Measurements from ENCODE around the gene SIPA1L3. TPM values are rescaled to one million over a fixed set of nuclear protein-coding genes. Genes with fewer than 3 reads are reported as not detected.

The SIPA1L3 gene
- polyA plus RNA-seq, 6 donors from 2014 or later = 9.2 to 43.0 (median 19.5) TPM

DNA sequence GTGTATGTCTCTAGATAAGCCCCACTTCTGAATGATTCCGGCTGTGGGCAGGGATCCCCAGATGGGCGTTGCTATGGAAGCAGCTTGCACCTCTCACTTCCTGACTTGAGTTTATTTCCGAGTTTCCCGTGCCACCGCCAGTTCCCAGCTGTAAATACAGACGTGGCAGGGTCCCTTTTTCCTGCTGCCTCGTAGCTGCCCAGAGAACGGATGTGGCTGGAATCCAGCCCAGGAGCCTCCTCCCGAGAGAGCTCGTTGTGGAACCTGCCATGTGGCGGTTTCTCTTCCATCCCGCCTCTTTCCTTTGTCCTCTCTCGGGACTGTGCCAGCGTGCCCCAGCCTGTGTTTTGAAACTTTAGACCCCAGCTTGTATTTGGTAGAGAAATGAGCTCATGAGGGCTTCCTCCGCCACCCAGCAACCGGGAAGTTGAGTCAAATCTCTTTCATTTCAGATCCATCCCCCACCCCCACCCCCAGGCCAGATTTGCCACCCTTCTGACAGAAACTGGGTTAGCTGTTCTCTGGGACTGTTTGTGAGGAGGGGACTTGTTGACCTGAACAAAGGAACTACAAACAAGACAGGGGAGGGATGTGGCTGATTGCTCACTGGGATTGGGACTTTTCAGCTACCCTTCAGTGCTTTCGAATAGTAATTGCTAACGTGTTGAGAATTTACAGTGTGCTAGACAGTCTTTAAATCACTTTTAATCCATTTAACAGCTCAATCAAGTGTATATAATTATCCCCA, 96.6 kb downstream of the SIPA1L3 start:
- Mint-ChIP-seq H3K4me1 (peaks cover 23 to 39% (median 30%) of the 10 kb centered on the region in 3 donors), H3K27me3 (no peaks in the 10 kb centered on the region), H3K36me3 (peaks cover 0 to 5% of the 10 kb centered on the region in 2 donors), H3K9me3 (no peaks in the 10 kb centered on the region), H3K4me3 (no peak overlapping the region), H3K27ac (no peak overlapping the region)
- ATAC-seq (ENCODE audit: low read depth in 2 of 2) (peak in 1 of 2 donors; percentile 13), DNase-seq (no peak)

DNA sequence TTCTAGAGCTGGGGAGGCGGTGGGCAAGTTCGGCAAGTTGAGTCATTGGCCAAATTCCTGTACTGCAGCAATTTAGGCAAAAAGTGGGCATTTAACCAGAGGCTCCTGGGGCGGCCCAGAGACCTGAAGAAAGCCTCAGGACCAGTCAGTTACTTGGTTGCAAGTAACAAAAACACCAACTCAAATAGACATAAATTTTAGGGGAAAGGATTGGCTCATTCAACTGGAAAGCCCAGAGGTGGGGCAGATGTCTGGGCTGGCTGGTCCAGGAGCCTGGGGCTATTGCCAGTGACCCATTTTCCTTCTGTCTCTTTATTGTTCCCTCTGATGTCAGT, 97.1 kb downstream of the SIPA1L3 start:
- H3K36me3 Mint-ChIP-seq = no peaks in the 10 kb centered on the region
- DNase-seq (no peak), ATAC-seq (ENCODE audit: low read depth in 2 of 2) (peak in 1 of 2 donors; percentile 1)
- H3K27ac Mint-ChIP-seq = no peak overlapping the region
- peaks cover 21 to 39% (median 30%) of the 10 kb centered on the region in 3 donors for H3K4me1 Mint-ChIP-seq
- no peak overlapping the region for H3K4me3 Mint-ChIP-seq
- no peaks in the 10 kb centered on the region for H3K27me3 Mint-ChIP-seq
- no peaks in the 10 kb centered on the region for H3K9me3 Mint-ChIP-seq

DNA sequence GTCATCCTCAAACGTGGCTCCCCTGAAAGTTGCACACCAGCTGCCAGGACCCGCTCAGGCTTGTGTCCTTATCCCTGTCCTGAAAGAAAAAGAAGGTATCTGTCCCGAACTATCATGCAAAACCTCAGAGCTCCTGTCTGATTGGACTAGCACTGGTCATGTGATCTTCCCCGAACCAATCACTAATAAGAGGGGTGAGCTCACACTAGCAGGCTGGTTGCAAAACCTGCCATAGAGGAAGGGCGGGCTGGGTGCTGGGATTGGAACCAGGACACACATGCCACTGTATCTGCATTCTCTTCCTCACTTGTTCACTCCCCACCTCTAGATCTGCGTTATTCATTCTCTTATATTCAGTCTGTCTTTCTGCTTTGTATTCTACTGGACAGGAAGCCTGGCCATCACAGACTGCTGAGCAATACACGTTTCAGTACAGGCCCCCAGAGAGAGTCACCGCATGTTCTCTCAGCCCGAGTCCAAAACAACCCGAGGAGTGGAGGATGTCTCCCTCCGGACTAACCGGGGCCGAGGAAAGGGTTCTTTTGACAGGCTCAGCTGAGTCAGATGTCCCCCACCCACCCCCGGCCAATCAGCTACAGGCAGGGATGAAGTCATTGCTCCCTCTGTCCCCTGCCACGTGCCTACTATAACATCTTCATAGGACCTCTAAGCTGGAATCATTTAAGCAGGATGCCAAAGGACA, 97.7 kb downstream of the SIPA1L3 start:
- Mint-ChIP-seq H3K4me1 (peaks cover 21 to 39% (median 30%) of the 10 kb centered on the region in 3 donors), H3K36me3 (no peaks in the 10 kb centered on the region), H3K27ac (no peak overlapping the region), H3K4me3 (no peak overlapping the region), H3K9me3 (no peaks in the 10 kb centered on the region), H3K27me3 (no peaks in the 10 kb centered on the region)
- ATAC-seq (ENCODE audit: low read depth in 2 of 2) (peak; percentile 62 to 65), DNase-seq (peak; percentile 47)

DNA sequence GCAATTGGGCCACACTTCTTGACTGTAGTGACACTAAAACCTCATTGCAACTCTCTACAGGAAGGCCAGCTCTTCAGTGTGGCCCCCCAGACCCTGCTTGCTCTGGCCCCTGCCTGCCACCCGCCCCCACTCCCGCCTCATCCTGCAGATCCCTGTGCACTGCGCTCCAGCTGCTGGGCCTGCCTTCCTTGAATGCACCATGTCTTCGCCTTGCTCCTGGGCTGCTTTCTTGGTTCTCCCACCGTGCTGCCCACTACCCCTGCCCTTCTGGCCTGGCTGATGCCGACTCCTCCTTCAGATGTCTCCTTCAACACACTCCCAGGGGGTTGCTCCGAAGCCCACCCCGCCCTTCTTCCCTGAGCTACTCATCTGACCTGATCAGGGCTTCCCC, 98.2 kb downstream of the SIPA1L3 start:
- no peaks in the 10 kb centered on the region for H3K9me3 Mint-ChIP-seq
- DNase-seq = no peak
- peaks cover 26 to 39% (median 33%) of the 10 kb centered on the region in 3 donors for H3K4me1 Mint-ChIP-seq
- H3K4me3 Mint-ChIP-seq = peak overlapping the region in 3 of 8 donors; percentile 30 to 47 (median 45)
- no peak for ATAC-seq (ENCODE audit: low read depth in 2 of 2)
- no peaks in the 10 kb centered on the region for H3K27me3 Mint-ChIP-seq
- H3K27ac Mint-ChIP-seq = no peak overlapping the region
- H3K36me3 Mint-ChIP-seq = no peaks in the 10 kb centered on the region

DNA sequence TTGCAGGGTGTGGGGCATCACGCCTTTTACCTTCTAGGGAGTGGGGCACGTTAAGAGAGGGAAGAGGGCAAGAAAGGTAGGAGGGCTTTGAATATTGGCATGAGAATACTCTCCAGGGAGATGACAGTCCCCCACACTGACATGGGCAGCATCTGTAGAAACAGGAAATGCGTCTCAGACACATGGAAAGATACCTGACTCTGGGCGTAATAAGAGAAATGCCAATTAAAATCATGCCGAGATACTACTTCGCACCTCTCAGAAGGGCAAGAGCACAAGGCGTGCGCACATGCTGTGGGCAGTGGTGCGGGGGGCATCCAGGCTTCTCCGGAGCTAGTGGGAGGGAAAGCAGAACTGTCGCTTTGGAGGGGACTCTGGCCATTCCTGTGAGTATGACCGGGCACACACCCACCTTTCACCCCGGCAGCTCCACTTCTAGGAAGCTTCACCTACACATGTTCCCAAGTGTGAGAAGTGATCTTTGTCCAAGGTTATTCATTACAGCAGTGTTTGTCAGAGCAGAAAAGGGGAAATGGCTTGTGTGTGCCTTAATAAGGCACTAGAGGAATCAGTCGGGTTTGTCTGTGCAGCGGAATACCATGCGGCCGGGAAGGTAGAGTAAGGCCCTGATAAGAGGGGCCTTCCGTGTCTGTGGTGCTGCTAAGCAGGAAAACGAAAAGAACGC, 99.5 kb downstream of the SIPA1L3 start:
- no peaks in the 10 kb centered on the region for H3K9me3 Mint-ChIP-seq
- no peaks in the 10 kb centered on the region for H3K27me3 Mint-ChIP-seq
- DNase-seq (peak; percentile 73), ATAC-seq (ENCODE audit: low read depth in 2 of 2) (peak; percentile 48 to 50)
- H3K4me3 Mint-ChIP-seq = peak overlapping the region in 4 of 8 donors; percentile 55 to 86 (median 66)
- H3K27ac Mint-ChIP-seq = peak overlapping the region in 1 of 6 donors; percentile 96
- H3K36me3 Mint-ChIP-seq = peaks cover 0 to 3% of the 10 kb centered on the region in 2 donors
- peaks cover 32 to 46% (median 41%) of the 10 kb centered on the region in 3 donors for H3K4me1 Mint-ChIP-seq

DNA sequence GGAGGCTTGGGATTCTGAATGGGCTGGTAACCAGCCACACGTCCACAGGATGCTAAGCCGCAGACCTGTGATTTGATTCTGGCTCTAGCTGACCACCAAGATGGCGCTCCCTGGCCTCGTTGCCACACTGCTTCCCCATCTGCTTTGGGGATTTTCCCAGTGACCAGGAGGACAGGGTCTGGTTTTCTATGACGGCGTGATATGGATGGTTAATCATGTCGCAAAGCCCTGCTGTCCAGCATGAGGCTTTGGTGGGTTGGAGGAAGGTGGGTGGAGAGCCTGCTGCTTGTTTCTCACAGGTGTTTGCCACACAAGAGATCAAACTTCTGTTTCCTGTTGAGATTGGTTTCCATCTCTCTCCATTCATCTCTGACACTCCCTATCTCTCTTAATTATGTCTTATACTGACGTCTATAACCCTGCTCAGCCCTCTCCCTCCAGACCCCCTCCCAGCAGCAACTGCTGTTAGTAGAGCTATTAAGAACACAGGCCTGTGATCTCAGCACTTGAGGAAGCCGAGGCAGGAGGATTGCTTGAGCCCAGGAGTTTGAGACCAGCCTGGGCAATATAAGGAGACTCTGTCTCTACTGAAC, 102.7 kb downstream of the SIPA1L3 start:
- Mint-ChIP-seq H3K4me1 (peaks cover 40 to 71% (median 67%) of the 10 kb centered on the region in 3 donors), H3K27ac (peak overlapping the region in 5 of 6 donors; percentile 91 to 99 (median 97)), H3K27me3 (no peaks in the 10 kb centered on the region), H3K9me3 (no peaks in the 10 kb centered on the region), H3K4me3 (peak overlapping the region; percentile 11 to 88 (median 65)), H3K36me3 (peaks cover 0 to 8% of the 10 kb centered on the region in 2 donors)
- ATAC-seq (ENCODE audit: low read depth in 2 of 2) = peak; percentile 61 to 71
- DNase-seq = peak; percentile 74

DNA sequence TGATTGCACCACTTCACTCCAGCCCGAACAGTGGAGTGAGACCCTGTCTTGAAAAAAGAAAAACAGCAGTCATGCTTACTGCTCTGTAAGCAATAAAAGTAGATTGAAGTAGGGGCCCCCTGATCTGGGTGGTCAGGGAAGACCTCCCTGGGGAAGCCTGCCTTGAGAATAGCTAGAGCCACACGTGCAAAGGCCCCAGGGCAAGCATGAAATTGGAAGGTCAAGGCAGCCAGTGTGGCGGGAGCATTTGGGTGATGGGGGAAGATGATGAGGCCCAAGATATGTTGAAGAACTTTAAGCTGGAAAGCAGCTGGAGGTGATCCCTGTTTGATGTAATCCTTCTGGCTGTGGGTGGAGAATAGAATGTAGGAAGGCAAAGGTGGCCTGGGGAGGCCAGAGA, 104.4 kb downstream of the SIPA1L3 start:
- peaks cover 0 to 8% of the 10 kb centered on the region in 2 donors for H3K36me3 Mint-ChIP-seq
- H3K4me3 Mint-ChIP-seq = peak overlapping the region in 5 of 8 donors; percentile 3 to 61 (median 26)
- H3K4me1 Mint-ChIP-seq = peaks cover 51 to 86% (median 77%) of the 10 kb centered on the region in 3 donors
- H3K9me3 Mint-ChIP-seq = no peaks in the 10 kb centered on the region
- no peaks in the 10 kb centered on the region for H3K27me3 Mint-ChIP-seq
- DNase-seq (no peak), ATAC-seq (ENCODE audit: low read depth in 2 of 2) (no peak)
- peak overlapping the region in 5 of 6 donors; percentile 84 to 99 (median 96) for H3K27ac Mint-ChIP-seq

DNA sequence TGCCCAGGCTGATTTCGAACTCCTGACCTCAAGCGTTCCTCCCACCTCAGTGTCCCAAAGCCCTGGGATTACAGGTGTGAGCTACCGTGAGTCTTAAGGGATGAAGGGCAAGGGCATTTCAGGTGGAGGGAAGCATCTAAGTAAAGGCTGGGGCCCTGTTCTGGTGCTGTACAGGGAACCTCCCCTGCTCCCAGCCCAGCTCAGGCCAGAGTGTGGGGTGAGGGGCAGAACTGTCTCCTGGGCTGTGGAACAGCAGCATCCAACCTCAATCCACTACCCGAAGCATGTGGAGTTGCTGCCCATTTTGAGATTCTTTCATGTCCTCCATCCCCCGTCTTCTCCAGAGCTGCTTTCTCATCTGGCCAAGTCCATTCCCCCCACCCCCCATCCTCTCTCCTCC, 105.3 kb downstream of the SIPA1L3 start:
- Mint-ChIP-seq H3K36me3 (peaks cover 0 to 8% of the 10 kb centered on the region in 2 donors), H3K4me1 (peaks cover 53 to 95% (median 85%) of the 10 kb centered on the region in 3 donors), H3K27me3 (no peaks in the 10 kb centered on the region), H3K27ac (peak overlapping the region in 3 of 6 donors; percentile 72 to 98 (median 96)), H3K9me3 (no peaks in the 10 kb centered on the region), H3K4me3 (peak overlapping the region in 1 of 8 donors; percentile 41)
- no peak for DNase-seq
- ATAC-seq (ENCODE audit: low read depth in 2 of 2) = no peak

DNA sequence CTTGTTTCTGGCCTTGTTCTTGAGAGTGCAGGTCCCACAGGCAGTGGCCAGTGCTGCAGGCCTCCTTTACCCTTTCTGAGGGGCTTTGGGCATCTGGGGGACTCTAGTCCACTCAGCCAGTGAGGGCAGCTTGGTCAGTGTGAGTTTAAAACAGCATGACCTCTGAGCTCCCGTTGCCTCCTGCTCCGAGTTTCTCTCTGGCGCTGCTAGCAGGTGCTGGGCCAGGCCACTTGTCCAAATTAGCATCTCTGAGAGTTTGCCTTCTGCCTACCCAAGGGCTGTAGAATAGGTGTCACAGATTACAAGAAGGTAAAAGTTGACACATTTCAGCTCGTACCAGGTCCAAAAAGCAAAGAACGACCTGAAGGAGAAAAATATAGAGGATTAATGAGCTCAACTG, 105.9 kb downstream of the SIPA1L3 start:
- ATAC-seq (ENCODE audit: low read depth in 2 of 2) (no peak), DNase-seq (no peak)
- no peaks in the 10 kb centered on the region for H3K9me3 Mint-ChIP-seq
- peak overlapping the region in 4 of 6 donors; percentile 72 to 86 (median 83) for H3K27ac Mint-ChIP-seq
- peaks cover 53 to 96% (median 85%) of the 10 kb centered on the region in 3 donors for H3K4me1 Mint-ChIP-seq
- peaks cover 0 to 8% of the 10 kb centered on the region in 2 donors for H3K36me3 Mint-ChIP-seq
- peak overlapping the region in 2 of 8 donors; percentile 28 to 71 for H3K4me3 Mint-ChIP-seq
- H3K27me3 Mint-ChIP-seq = no peaks in the 10 kb centered on the region

DNA sequence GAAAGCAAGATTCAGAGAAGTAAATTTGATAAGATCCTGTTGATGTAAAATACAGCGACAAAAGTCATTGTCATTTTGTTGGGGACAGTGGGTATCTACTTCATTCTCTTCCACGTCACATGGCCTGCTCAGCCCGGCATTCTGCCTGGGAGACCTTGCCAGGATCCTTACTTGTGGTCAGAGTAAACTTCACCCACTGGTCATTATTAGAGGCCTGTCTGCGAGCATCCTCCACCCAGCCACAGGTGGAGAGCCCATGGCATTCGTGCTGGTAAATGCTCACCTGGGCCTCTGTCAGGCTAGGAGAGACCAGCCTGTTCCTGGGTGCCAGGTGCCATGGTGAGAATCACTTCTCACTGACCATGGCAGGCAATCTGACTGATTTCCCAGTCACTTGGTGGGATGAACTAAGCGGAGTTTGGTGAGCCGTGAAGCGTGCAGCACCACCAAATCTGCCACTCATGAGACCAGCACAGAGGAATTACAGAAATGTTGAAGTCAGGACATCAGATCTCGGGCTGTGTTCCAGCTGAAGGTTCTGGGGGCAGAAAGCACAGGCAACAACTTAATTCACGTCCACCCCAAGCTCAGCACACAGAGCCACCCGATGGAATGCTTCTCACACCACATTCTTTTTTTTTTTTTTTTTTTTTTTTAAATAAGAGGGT, 107.0 kb downstream of the SIPA1L3 start:
- Mint-ChIP-seq H3K4me3 (peak overlapping the region in 3 of 8 donors; percentile 39 to 56 (median 45)), H3K4me1 (peaks cover 53 to 97% (median 85%) of the 10 kb centered on the region in 3 donors), H3K27ac (peak overlapping the region in 4 of 6 donors; percentile 80 to 90 (median 86)), H3K27me3 (no peaks in the 10 kb centered on the region), H3K36me3 (peaks cover 5 to 8% of the 10 kb centered on the region in 2 donors), H3K9me3 (no peaks in the 10 kb centered on the region)
- ATAC-seq (ENCODE audit: low read depth in 2 of 2) = no peak
- DNase-seq = no peak

DNA sequence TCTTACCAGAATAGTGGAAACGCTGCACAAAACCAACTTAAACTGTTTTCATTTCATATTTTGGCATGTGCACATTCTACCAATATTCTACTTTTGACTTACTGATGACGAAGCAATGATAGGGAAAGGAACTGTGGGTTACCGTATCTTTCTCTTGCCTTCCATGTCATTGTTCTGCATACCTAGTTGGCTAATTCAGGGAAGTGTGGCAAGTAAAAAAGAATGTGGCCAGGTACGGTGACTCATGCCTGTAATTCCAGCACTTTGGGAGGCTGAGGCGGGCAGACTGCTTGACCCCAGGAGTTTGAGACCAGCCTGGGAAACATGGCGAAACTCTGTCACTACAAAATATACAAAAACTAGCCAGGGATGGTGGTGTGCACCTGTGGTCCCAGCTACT, 108.2 kb downstream of the SIPA1L3 start:
- Mint-ChIP-seq H3K27ac (peak overlapping the region in 5 of 6 donors; percentile 24 to 88 (median 85)), H3K4me3 (peak overlapping the region in 1 of 8 donors; percentile 5)

DNA sequence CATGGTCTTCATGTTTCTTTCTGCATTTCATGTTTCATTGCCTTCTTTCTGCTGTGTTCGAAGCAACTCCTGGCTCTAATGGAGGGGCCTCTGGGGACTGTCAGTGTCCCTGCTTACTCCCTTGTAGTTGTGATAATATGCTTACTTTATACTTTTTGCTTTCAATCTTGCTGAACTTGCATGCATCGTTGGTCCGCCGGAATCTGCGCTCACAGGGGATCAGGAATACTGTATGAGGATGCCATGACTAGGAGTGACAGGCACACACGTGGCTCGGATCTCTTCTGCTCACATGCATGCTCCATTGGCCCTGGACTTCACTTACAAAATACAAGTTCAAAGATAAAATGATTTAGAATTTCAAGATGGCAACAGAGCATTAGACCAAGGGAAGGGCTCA, 108.8 kb downstream of the SIPA1L3 start:
- Mint-ChIP-seq H3K4me1 (peaks cover 55 to 97% (median 84%) of the 10 kb centered on the region in 3 donors), H3K27ac (peak overlapping the region in 4 of 6 donors; percentile 48 to 94 (median 86))

More for the DNA sequence above, 108.2 kb downstream of the SIPA1L3 start:
- DNase-seq (no peak), ATAC-seq (ENCODE audit: low read depth in 2 of 2) (no peak)
- Mint-ChIP-seq H3K9me3 (no peaks in the 10 kb centered on the region), H3K4me1 (peaks cover 50 to 97% (median 83%) of the 10 kb centered on the region in 3 donors), H3K36me3 (peaks cover 6 to 8% of the 10 kb centered on the region in 2 donors), H3K27me3 (no peaks in the 10 kb centered on the region)

More for the DNA sequence above, 108.8 kb downstream of the SIPA1L3 start:
- H3K36me3 Mint-ChIP-seq = peaks cover 8% of the 10 kb centered on the region in 2 donors
- no peak for ATAC-seq (ENCODE audit: low read depth in 2 of 2)
- H3K27me3 Mint-ChIP-seq = no peaks in the 10 kb centered on the region
- no peaks in the 10 kb centered on the region for H3K9me3 Mint-ChIP-seq
- no peak for DNase-seq
- H3K4me3 Mint-ChIP-seq = peak overlapping the region in 2 of 8 donors; percentile 1 to 2

Measured in naive B cell (primary cell).